Measurements from ENCODE around the gene SORCS2.

The SORCS2 gene

GRCh38 chr4:7733801-7734650, 541.7 kb downstream of the SORCS2 start:
- DNase-seq (ENCODE audit: low read depth in 1 of 2, low spot score in 1 of 2) = no peak

- DNase-seq (ENCODE audit: low read depth in 1 of 2, low spot score in 1 of 2) = no peak
Observed at GRCh38 chr4:7734651-7735260, 542.4 kb downstream of the SORCS2 start.

DNA sequence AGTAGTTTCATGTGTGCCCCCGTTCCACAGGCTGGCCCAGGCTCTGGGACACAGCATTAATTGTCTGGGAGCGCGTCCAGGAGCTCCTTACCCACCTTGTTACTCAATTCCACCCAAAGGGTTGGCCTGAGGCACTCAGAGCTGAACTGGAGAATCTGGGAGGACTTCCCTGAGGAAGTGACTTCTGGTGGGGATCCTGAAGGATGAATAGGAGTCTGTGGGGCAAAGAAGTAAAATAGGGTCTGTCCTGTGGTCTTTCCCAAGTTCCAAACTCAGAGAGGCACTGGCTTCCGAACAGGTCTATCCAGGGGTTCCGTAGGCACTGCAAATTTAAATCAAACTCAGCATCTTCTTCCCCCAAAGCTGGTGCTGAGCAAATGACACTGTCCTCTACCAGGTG, 543.1 kb downstream of the SORCS2 start:
- no peak for DNase-seq (ENCODE audit: low read depth in 1 of 2, low spot score in 1 of 2)

GRCh38 chr4:7735961-7736360, 543.6 kb downstream of the SORCS2 start:
- no peak for DNase-seq (ENCODE audit: low read depth in 1 of 2, low spot score in 1 of 2)

GRCh38 chr4:7736436-7737267, 544.3 kb downstream of the SORCS2 start:
- no peak for DNase-seq (ENCODE audit: low read depth in 1 of 2, low spot score in 1 of 2)

GRCh38 chr4:7737268-7737645, 544.9 kb downstream of the SORCS2 start:
- no peak for DNase-seq (ENCODE audit: low read depth in 1 of 2, low spot score in 1 of 2)

DNA sequence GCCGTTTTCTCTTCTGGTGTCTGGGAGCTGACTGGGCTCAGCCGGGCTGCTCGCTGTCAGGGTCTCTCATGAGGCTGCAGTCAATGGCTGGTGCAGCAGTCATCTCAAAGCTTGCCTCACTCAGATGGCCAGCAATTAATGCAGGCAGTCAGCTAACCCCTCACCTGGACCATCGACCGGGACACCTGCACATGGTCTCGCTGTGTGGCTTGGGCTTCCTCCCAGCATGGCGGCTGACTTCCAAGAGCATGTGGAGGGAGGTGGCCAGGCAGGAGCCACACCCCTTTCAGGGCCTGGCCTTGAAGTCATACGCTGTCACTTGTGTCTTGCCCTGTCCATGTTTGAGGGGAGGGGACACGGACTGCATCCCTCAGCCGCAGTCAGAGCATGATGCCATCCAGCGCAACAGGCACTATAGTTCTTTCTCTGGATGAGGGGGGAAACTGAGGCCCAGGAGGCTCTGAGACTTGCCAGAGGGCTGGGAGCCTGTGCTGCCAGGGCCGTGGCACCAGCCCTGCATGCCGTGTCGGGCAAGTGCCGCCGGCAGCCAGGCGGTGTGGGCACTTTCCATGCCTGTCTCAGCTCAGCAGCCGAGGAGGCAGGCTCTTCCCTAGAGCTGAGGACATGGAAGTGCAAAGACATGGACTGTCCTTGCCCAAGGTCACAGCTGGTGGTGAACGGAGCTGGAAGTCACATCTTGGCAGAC, 545.6 kb downstream of the SORCS2 start:
- no peak for DNase-seq (ENCODE audit: low read depth in 1 of 2, low spot score in 1 of 2)

DNA sequence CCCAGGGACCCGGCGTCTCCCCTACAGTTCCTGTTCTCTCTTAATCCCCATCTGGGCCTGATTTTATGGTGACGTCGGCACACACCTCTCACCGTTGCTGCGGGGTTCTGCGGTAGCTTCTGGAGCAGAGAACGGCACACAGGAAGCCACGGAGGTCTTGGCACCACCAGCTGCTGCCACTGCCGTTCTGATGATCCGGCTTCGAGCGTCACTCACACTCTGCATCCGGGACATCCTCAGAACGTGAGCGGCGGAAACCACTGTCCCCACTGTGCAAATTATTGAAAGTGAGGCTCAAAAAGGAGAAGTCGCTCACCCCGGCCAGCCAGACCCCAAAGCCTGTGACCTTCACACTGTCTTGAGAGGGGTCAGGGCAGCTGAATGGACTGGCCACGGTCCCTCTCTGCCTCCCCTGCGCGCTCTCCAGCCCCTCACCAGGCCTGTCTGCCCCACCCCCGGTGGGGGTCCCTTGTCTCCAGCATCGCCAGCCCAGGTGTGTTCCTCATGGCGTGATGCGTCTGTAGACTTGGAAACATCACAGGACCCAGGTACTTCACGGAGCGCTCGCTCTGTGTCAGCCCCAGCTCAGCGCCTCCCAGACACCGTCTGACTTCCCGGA, 546.2 kb downstream of the SORCS2 start:
- DNase-seq (ENCODE audit: low read depth in 1 of 2, low spot score in 1 of 2) = no peak

GRCh38 chr4:7739077-7739917, 547.0 kb downstream of the SORCS2 start:
- no peak for DNase-seq (ENCODE audit: low read depth in 1 of 2, low spot score in 1 of 2)

DNA sequence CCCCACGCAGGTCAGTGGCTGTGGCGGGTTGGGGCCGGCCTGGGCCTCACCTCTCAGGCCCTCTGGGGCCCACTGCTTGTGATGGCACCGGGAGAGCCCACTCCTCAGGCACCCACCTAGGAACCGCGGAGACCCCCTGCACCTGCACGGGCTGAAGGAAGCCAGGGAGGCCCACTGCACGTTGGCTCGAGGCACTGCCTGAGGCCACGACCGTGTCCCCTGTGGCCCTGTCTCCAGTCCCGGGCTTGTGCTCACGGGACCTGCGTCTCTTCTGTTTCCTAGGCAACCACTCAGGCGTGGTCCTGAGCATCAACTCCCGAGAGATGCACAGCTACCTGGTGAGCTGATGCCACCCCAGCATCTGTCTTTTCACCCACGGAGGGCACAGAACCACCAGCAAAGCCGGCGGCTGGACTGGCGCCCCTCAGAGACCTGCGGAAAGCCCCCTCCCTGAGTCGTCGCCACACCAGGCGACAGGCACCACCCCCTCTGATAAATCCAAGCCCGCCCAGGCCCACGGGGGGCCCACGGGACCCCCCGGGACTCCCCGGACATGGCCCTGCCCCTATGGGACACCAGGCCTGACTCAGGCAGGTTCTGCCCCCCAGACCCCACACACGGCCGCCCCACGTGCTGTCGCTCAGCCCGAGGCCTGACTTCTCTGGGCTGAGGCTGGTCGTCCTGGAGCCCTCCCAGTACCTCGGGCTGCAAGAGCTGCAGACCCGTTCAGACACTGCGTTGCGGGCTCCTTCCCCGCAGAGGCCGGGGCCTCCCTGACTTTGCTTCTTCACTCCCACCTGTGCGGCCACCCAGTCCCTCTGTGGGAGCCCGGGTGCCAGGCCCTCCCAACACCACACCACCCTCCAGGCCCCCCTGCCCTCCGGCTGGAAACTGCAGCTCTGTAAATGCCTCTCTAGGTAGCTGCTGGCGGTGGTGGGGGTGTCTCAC, 547.9 kb downstream of the SORCS2 start:
- DNase-seq (ENCODE audit: low read depth in 1 of 2, low spot score in 1 of 2) = no peak

GRCh38 chr4:7740866-7741525, 548.7 kb downstream of the SORCS2 start:
- DNase-seq (ENCODE audit: low read depth in 1 of 2, low spot score in 1 of 2) = no peak

- DNase-seq (ENCODE audit: low read depth in 1 of 2, low spot score in 1 of 2) = no peak
Observed at GRCh38 chr4:7741946-7742806, 549.8 kb downstream of the SORCS2 start.

GRCh38 chr4:7742807-7743280, 550.5 kb downstream of the SORCS2 start:
- no peak for DNase-seq (ENCODE audit: low read depth in 1 of 2, low spot score in 1 of 2)

DNA sequence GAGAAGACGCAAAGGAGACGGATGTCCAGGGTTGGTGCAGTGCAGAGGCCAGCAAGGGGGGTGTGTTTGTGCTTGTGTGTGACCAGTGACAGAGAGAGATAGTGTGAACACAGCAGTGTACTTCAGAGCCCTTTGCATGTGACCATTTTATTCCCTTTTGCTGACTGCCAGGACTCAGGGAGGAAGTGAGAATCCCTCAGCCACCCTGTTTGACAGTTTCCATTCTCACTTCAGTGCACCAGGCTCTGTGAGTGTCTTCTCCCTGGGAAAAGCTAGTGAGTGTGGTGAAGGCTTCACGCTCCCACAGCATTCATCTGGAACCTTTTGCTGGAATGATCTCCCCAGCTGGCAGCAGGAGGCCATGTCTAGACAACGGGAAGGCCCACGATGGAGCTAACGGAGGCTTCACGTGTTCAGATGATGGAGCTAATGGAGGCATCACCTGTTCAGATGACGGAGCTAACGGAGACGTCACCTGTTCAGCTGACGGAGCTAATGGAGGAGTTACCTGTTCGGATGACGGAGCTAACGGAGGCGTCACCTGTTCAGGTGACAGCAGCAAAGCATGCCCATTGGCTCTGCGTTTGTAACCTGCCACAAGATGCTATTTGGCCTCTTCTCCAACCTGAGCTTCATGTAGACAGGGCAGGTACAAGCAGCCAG, 551.9 kb downstream of the SORCS2 start:
- no peak for DNase-seq (ENCODE audit: low read depth in 1 of 2, low spot score in 1 of 2)

GRCh38 chr4:7745301-7745885, 553.1 kb downstream of the SORCS2 start:
- DNase-seq (ENCODE audit: low read depth in 1 of 2, low spot score in 1 of 2) = no peak

DNA sequence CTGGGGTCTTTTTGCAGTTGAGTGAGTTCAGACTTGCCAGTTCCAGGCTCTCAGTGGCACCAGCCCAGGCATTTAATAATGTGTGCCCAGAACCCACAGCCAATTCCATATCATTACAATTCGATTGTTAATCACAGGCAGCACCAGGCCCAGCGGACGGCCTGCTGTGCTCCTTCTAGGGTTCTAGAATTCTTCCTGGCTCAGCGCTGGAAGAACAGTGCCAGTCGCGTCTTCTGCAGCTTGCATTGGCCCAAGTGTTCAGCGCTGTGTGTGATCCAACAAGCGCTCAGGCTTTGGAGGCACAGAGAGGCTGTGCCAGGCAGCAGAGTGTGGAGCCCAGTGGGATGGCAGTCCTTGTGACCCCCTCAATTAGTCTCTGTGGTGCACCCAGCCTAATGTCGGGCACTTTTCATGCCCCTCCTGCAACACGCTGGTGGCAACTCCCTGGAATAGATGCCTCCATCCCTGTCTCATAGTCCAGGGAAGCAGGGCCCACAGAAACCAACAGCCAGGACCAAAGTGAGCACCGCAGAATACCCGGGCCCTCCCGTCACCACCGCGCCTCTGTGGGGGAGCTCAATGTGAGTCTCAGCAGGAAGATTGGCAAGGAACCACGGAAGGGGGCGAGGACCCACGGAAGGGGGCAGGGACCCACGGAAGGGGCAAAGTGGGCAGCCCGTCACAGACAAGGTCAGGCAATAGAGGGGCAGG, 554.2 kb downstream of the SORCS2 start:
- DNase-seq (ENCODE audit: low read depth in 1 of 2, low spot score in 1 of 2) = no peak

All from stimulated activated CD4-positive, alpha-beta T cell treated with anti-CD3 and anti-CD28 coated beads, Interleukin-15, amount 100 ng/mL, for 1 hour (primary cell).